Testis (tissue), 3 donors: ENCODE results near the gene SOX18. TPM values are rescaled to one million over a fixed set of nuclear protein-coding genes. Genes with fewer than 3 reads are reported as not detected.
A peak's percentile ranks its signal among the peaks of the same experiment; 100 is the strongest.

Experiments used
- DNase-seq: peaks from one replicate; pipeline ENCODE4 v3.0.0-alpha.2; 2019
- H3K27ac ChIP-seq, 2 donors: fragments of 200-600 bp; sonication (generic); one replicate each; pipeline ENCODE4 v1.5.1; 2019
- H3K27me3 ChIP-seq: fragments of 200-600 bp; sonication (generic); one replicate; pipeline ENCODE4 v1.5.1; 2019
- H3K36me3 ChIP-seq: fragments of 200-600 bp; sonication (generic); one replicate; pipeline ENCODE4 v1.5.1; 2017; ENCODE audit warnings: low read depth; ENCODE audit errors: missing control alignments
- H3K4me1 ChIP-seq: fragments of 200-600 bp; sonication (generic); one replicate; pipeline ENCODE4 v1.5.1; 2019
- H3K4me3 ChIP-seq, 2 donors: fragments of 200-600 bp; sonication (generic); one replicate each; pipeline ENCODE4 v1.5.1; 2017 to 2019
- H3K9me3 ChIP-seq: fragments of 200-600 bp; sonication (generic); one replicate; pipeline ENCODE4 v1.5.1; 2017
- POLR2A ChIP-seq: fragments of 450-650 bp; IDR thresholded peaks from one replicate; pipeline ENCODE4 v1.6.1; 2017; ENCODE audit warnings: antibody characterized with exemption, mild to moderate bottlenecking, moderate library complexity
- WGBS, 2 donors: methylation state at CpG; one replicate each; pipeline ENCODE4 v1.1.5; 2018; 5-methylcytosine and 5-hydroxymethylcytosine counted together
- intact Hi-C: fragments of 100-400 bp; cut with DNase I; formaldehyde crosslinking; loops from one replicate; pipeline ENCODE4 v1.15.1; 2023; ENCODE audit warnings: low total_unique reads
- polyA plus RNA-seq: library from polyadenylated mRNA; stranded (reverse); fragments of 350-450 nt; fragmentation: Illumina TruSeq; extraction: RNeasy Lipid Tissue Mini Kit (QIAGEN cat#74804); gene quantifications from one replicate; pipeline ENCODE4 v1.2.3, GENCODE V29; 2014; ENCODE audit warnings: low read depth, low replicate concordance; ENCODE audit not compliant: insufficient read depth
- total RNA-seq, 2 donors: library from RNA; depleted of rRNA; stranded (reverse); fragments of >200 nt; gene quantifications; one replicate each; pipeline ENCODE4 v1.2.3, GENCODE V29; 2016
- TF ChIP-seq, protein P1 (sequence below), 3 experiments: fragments of 450-650 bp in 2 of 3; fragments of 200-600 bp in 1 of 3; sonication (generic) in 1 of 3; IDR thresholded peaks; one replicate each; pipeline ENCODE4 v1.5.1; 2016 to 2019; ENCODE audit warnings: antibody characterized with exemption in 3 of 3, mild to moderate bottlenecking in 2 of 3, moderate library complexity in 1 of 3

The SOX18 gene
- total and polyA plus RNA-seq, 3 donors from 2014 or later, result 6.1 to 17.1 (median 7.9) TPM

DNA sequence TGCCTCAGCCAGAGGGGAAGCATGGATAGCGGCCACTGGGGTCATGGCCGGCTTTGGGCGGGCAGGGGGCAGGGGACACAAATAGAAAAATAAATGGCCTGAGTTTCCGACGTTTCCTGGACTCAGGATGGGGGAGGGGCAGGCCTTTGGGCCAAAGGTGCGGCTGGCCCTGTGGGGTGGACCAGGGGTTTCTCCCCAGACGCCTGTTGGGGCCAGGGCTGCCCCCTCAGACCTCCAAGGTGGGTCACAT, 7.1 kb upstream of the SOX18 start:
- no peaks in the 10 kb centered on the region for H3K27me3 ChIP-seq
- no peak for DNase-seq
- H3K36me3 ChIP-seq, result no peaks in the 10 kb centered on the region
- intact Hi-C loops, result no loop called here
- H3K9me3 ChIP-seq, result no peaks in the 10 kb centered on the region
- H3K4me3 ChIP-seq, result no peak overlapping the region
- H3K27ac ChIP-seq, result no peak overlapping the region
- H3K4me1 ChIP-seq, result peaks cover 6% of the 10 kb centered on the region
- TF ChIP-seq POLR2A, result no peak
- TF ChIP-seq, protein P1, sequence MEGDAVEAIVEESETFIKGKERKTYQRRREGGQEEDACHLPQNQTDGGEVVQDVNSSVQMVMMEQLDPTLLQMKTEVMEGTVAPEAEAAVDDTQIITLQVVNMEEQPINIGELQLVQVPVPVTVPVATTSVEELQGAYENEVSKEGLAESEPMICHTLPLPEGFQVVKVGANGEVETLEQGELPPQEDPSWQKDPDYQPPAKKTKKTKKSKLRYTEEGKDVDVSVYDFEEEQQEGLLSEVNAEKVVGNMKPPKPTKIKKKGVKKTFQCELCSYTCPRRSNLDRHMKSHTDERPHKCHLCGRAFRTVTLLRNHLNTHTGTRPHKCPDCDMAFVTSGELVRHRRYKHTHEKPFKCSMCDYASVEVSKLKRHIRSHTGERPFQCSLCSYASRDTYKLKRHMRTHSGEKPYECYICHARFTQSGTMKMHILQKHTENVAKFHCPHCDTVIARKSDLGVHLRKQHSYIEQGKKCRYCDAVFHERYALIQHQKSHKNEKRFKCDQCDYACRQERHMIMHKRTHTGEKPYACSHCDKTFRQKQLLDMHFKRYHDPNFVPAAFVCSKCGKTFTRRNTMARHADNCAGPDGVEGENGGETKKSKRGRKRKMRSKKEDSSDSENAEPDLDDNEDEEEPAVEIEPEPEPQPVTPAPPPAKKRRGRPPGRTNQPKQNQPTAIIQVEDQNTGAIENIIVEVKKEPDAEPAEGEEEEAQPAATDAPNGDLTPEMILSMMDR (IDR thresholded peaks at IDR 0.05), result no peak
- WGBS, 2 donors, result 53 to 56% methylated on average over 6 to 7 of the region's 7 CpGs

DNA sequence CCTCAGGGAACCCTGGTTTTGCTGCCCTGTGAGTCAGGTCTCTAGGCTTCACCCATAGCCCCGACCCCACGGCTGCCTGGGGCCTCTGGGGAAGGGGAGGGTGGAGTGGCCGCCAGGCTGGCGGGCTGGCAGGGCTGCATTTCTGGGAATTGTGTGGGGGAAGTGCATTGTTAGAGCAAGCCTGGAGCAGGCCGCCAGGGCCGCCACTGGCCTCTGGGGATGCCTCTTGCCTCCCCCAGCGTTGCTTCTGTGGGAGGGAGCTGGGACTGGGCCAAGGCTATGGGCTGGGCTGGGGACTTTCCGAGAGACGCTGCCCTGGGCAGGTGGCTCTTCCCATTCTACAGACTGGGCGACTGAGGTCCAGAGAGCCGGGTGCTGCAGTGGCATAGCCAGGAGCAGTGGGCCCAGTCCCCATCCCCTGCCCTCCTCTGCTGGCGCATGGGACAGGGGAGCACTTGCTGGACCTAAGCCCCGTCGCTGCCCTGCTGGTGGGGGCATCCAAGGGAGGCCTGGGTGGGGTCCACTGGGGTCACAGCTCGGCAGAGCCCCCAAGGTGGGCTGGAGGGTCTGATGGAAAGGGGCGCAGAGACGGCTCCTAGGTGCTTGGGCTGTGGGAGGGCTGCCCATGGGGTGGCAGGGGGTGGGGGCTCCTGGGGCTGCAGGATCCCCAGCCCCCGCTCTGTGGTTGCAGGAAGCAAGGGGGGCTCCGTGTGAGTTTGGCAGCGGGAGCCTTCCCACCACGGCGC, 6.6 kb upstream of the SOX18 start:
- Histone ChIP-seq H3K36me3 (no peaks in the 10 kb centered on the region), H3K9me3 (no peaks in the 10 kb centered on the region), H3K4me3 (no peak overlapping the region), H3K4me1 (peaks cover 6% of the 10 kb centered on the region), H3K27ac (peak overlapping the region in 1 of 2 donors; percentile 36), H3K27me3 (no peaks in the 10 kb centered on the region)
- intact Hi-C loops, result no loop called here
- TF ChIP-seq, protein P1 (IDR thresholded peaks at IDR 0.05), result no peak
- no peak for TF ChIP-seq POLR2A
- 53 to 63% methylated on average over 10 to 22 of the region's 22 CpGs for WGBS, 2 donors
- peak; percentile 48 for DNase-seq

DNA sequence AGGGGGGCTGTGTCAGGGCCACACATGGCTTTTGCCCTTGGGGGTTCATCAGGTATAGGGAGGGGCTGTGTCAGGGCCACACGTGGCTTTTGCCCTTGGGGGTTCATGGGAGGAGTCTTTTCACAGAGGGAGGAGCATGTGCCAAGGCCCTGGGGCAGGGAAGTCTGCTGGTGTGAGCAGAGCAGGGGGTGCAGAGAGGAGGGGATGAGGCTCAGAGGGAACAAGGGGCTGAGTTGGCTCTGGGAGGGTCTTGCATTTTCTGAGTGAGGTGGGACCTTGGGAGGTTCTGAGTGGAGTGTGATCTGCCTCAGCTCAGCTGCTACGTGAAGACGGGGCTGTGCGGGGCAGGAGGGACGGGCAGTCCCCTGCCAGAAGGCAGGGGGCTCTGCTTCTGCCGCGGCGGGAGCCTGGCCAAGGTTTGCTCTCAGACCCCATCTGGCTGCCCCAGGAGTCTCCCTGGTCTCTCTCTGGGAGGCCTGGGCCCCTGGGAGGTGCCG, 6.0 kb upstream of the SOX18 start:
- Histone ChIP-seq H3K4me1 (peaks cover 6% of the 10 kb centered on the region), H3K9me3 (no peaks in the 10 kb centered on the region), H3K4me3 (no peak overlapping the region), H3K36me3 (no peaks in the 10 kb centered on the region), H3K27ac (peak overlapping the region in 1 of 2 donors; percentile 36), H3K27me3 (no peaks in the 10 kb centered on the region)
- no peak for DNase-seq
- intact Hi-C loops, result no loop called here
- no peak for TF ChIP-seq POLR2A
- TF ChIP-seq, protein P1 (IDR thresholded peaks at IDR 0.05), result no peak
- 42 to 72% methylated on average over 1 to 8 of the region's 9 CpGs for WGBS, 2 donors

DNA sequence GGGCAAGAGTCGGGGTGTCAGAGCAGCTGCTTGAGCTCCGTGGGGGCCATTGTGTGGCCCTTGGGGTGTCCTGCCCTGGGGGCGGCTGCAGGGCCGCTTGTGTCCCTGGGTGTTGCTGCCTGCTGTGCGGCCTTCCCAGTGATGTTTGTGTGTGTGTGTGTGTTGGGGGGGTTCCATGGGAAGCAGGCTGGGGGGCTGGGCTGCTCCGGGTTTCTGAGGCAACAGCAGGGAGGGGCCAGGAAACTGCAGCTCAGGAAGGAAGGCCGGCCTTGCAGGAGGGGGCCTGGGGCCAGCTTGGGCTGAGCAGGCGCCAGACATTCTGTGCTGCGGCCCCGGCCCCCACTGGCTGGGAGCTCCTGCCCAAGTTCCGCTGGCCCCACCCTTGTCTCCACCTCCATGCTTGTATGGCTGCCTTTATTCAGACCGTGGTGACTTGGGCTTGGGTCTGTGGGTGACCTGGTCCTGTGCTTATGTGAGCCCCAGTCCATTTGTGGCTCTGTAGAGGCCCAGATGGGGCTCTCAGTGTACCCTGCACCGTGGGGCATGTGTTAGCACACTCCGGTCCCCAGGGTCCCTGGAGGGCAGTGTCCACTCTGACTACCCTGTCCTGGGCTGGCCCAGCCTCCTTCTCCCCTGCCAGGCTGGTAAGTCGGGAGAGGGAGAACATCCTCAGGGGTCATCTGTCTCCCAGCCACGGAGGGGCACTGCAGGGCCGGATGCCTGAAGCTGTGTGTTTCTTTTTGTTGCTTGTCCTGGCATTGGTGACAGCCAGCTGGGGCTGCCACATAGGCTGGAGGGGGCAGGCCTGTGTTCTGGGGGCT, 4.6 kb upstream of the SOX18 start:
- WGBS, 2 donors, result 36 to 66% methylated on average over 9 to 17 of the region's 17 CpGs
- intact Hi-C loops, result no loop called here
- H3K36me3 ChIP-seq, result no peaks in the 10 kb centered on the region
- no peak overlapping the region for H3K4me3 ChIP-seq
- TF ChIP-seq POLR2A, result no peak
- TF ChIP-seq, protein P1 (IDR thresholded peaks at IDR 0.05), result no peak
- H3K9me3 ChIP-seq, result no peaks in the 10 kb centered on the region
- no peak for DNase-seq
- H3K4me1 ChIP-seq, result peaks cover 12% of the 10 kb centered on the region
- peak overlapping the region in 1 of 2 donors; percentile 36 for H3K27ac ChIP-seq
- no peaks in the 10 kb centered on the region for H3K27me3 ChIP-seq
